Testis (tissue), 3 donors: ENCODE measurements around the gene SMAD6. TPM values are rescaled to one million over a fixed set of nuclear protein-coding genes. Genes with fewer than 3 reads are reported as not detected.

ENCODE experiments used
- DNase-seq: peaks from one replicate; pipeline ENCODE4 v3.0.0-alpha.2; 2019
- H3K27ac ChIP-seq, 2 donors: fragments of 200-600 bp; sonication (generic); one replicate each; pipeline ENCODE4 v1.5.1; 2019
- H3K27me3 ChIP-seq: fragments of 200-600 bp; sonication (generic); one replicate; pipeline ENCODE4 v1.5.1; 2019
- H3K36me3 ChIP-seq: fragments of 200-600 bp; sonication (generic); one replicate; pipeline ENCODE4 v1.5.1; 2017; ENCODE audit warnings: low read depth; ENCODE audit errors: missing control alignments
- H3K4me1 ChIP-seq: fragments of 200-600 bp; sonication (generic); one replicate; pipeline ENCODE4 v1.5.1; 2019
- H3K4me3 ChIP-seq, 2 donors: fragments of 200-600 bp; sonication (generic); one replicate each; pipeline ENCODE4 v1.5.1; 2017 to 2019
- H3K9me3 ChIP-seq: fragments of 200-600 bp; sonication (generic); one replicate; pipeline ENCODE4 v1.5.1; 2017
- CTCF ChIP-seq, 3 experiments: fragments of 450-650 bp in 2 of 3; fragments of 200-600 bp in 1 of 3; sonication (generic) in 1 of 3; IDR thresholded peaks; one replicate each; pipeline ENCODE4 v1.5.1; 2016 to 2019; ENCODE audit warnings: antibody characterized with exemption in 3 of 3, mild to moderate bottlenecking in 2 of 3, moderate library complexity in 1 of 3
- POLR2A ChIP-seq: fragments of 450-650 bp; IDR thresholded peaks from one replicate; pipeline ENCODE4 v1.6.1; 2017; ENCODE audit warnings: antibody characterized with exemption, mild to moderate bottlenecking, moderate library complexity
- WGBS, 2 donors: methylation state at CpG; one replicate each; pipeline ENCODE4 v1.1.5; 2018; 5-methylcytosine and 5-hydroxymethylcytosine counted together
- intact Hi-C: fragments of 100-400 bp; cut with DNase I; formaldehyde crosslinking; loops from one replicate; pipeline ENCODE4 v1.15.1; 2023; ENCODE audit warnings: low total_unique reads
- polyA plus RNA-seq: library from polyadenylated mRNA; stranded (reverse); fragments of 350-450 nt; fragmentation: Illumina TruSeq; extraction: RNeasy Lipid Tissue Mini Kit (QIAGEN cat#74804); gene quantifications from one replicate; pipeline ENCODE4 v1.2.3, GENCODE V29; 2014; ENCODE audit warnings: low read depth, low replicate concordance; ENCODE audit not compliant: insufficient read depth
- total RNA-seq, 2 donors: library from RNA; depleted of rRNA; stranded (reverse); fragments of >200 nt; gene quantifications; one replicate each; pipeline ENCODE4 v1.2.3, GENCODE V29; 2016

The SMAD6 gene
- total and polyA plus RNA-seq, 3 donors from 2014 or later: 3.2 to 19.4 (median 17.5) TPM

GRCh38 chr15:66661432-66662096 lies 40.5 kb upstream of the SMAD6 start:
- no peak overlapping the region for H3K27ac ChIP-seq
- peaks cover 10% of the 10 kb centered on the region for H3K4me1 ChIP-seq
- DNase-seq: no peak
- H3K36me3 ChIP-seq: no peaks in the 10 kb centered on the region
- 78 to 94% methylated on average over 19 to 23 of the region's 23 CpGs for WGBS, 2 donors
- H3K9me3 ChIP-seq: no peaks in the 10 kb centered on the region
- TF ChIP-seq CTCF (IDR thresholded peaks at IDR 0.05) (no peak), POLR2A (no peak)
- no peaks in the 10 kb centered on the region for H3K27me3 ChIP-seq
- intact Hi-C loops: no loop called here
- H3K4me3 ChIP-seq: no peak overlapping the region

GRCh38 chr15:66662522-66662921 lies 39.5 kb upstream of the SMAD6 start:
- DNase-seq: no peak
- no peak overlapping the region for H3K27ac ChIP-seq
- intact Hi-C loops: no loop called here
- 74 to 75% methylated on average over 4 of the region's 4 CpGs for WGBS, 2 donors
- H3K27me3 ChIP-seq: no peaks in the 10 kb centered on the region
- peaks cover 3% of the 10 kb centered on the region for H3K4me1 ChIP-seq
- H3K4me3 ChIP-seq: no peak overlapping the region
- no peaks in the 10 kb centered on the region for H3K9me3 ChIP-seq
- H3K36me3 ChIP-seq: no peaks in the 10 kb centered on the region
- TF ChIP-seq POLR2A: no peak
- no peak for TF ChIP-seq CTCF (IDR thresholded peaks at IDR 0.05)

GRCh38 chr15:66663664-66664063 lies 38.4 kb upstream of the SMAD6 start:
- Histone ChIP-seq H3K36me3 (no peaks in the 10 kb centered on the region), H3K4me1 (no peaks in the 10 kb centered on the region), H3K27ac (no peak overlapping the region), H3K9me3 (no peaks in the 10 kb centered on the region), H3K4me3 (no peak overlapping the region), H3K27me3 (no peaks in the 10 kb centered on the region)
- no peak for DNase-seq
- TF ChIP-seq POLR2A: no peak
- no peak for TF ChIP-seq CTCF (IDR thresholded peaks at IDR 0.05)
- 95 to 97% methylated on average over 3 of the region's 3 CpGs for WGBS, 2 donors
- intact Hi-C loops: no loop called here

DNA sequence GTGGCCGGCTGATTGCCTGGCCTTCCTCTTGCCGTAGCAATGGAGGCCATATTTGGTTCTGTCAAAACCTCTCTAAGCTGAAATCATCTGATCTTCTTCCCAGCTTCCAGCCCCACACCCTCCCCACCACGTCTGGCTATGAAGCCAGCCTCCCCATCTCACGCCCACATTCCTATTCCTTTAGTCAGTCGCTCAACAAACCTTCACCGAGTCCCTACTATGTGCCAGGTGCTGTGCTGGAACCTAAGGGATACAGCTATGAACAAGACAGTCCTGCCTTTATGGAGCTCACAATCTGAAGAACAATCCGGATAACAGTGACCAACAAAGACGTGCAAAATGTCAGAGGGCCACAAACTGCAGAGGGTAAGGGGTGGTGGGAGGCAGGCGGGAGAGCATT lies 31.9 kb upstream of the SMAD6 start:
- TF ChIP-seq CTCF (IDR thresholded peaks at IDR 0.05) (no peak), POLR2A (no peak)
- DNase-seq: no peak
- no peak overlapping the region for H3K27ac ChIP-seq
- H3K27me3 ChIP-seq: no peaks in the 10 kb centered on the region
- intact Hi-C loops: no loop called here
- H3K4me3 ChIP-seq: no peak overlapping the region
- WGBS, 2 donors: 79 to 89% methylated on average over 8 to 9 of the region's 9 CpGs
- no peaks in the 10 kb centered on the region for H3K4me1 ChIP-seq
- no peaks in the 10 kb centered on the region for H3K36me3 ChIP-seq
- no peaks in the 10 kb centered on the region for H3K9me3 ChIP-seq
